Activated gamma-delta T cell treated with anti-CD3 and anti-CD28 coated beads, Interleukin-2, amount 50 U/mL, for 16 hours (primary cell): Measurements from ENCODE around the gene ORC4.
A peak's percentile ranks its signal among the peaks of the same experiment; 100 is the strongest.

Experiments used
- DNase-seq: peaks from one replicate; pipeline ENCODE4 v3.0.0-alpha.2; 2020; ENCODE audit warnings: low read depth

Gene ORC4

DNA sequence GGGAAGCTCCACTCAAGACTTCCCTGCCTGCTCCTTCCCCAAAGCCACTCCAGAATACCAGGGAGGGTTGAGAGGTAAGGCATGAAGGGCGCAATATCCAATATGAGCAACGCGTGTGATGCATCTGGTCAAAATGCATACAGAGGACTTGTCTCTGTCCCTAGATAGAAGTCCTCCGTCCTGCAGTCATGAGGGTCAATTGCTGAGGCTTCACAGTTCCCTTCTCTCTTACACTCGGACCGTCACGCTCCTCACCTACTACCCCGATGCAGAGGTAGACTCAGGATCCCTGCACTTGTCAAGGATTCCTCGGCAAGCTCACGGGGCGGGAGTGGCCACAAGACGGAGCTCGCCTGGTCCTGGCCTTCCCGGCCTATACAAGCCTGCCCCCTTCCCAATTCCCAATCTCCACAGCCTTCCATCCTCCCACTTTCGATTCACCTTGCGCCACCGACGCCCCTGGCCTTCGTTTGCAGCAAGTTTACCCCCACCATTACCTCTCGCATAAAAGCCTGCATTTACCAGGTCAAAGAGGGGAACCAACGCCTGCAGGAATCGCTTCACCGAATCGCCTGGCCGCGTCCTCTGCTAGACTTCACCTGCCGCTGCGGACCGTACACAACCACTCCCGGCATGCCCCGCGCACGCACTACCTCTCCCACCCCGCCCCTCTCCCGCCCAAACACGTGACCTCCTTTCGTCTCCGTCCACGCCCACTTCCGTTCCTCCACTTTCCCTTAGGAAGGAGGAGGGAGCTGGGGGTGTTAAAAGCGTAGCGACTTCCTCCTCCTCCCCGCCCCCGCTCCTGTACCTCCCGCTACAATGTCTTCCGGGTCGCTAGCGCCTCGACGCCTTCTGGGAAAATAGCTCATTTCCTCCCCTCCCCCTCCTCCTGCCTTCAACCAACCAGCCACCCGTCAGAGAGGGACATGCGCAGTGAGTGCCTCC, at the start of gene ORC4:
Gene ORC4 (minus strand): TSS at position 627 of the 948 bp plus-strand sequence. CDS start 44,779 bp downstream, outside the sequence.
- peak; percentile 95 for DNase-seq

GRCh38 chr2:148067801-148068200, 47.3 kb upstream of the ORC4 start:
- DNase-seq, result no peak

- no peak for DNase-seq
These were observed 45.4 kb upstream of the ORC4 start for GRCh38 chr2:148065936-148066335.

GRCh38 chr2:148063633-148064032, 43.1 kb upstream of the ORC4 start:
- DNase-seq, result no peak

GRCh38 chr2:148058641-148059040, 38.1 kb upstream of the ORC4 start:
- DNase-seq, result no peak

GRCh38 chr2:148052687-148053086, 32.1 kb upstream of the ORC4 start:
- no peak for DNase-seq

DNA sequence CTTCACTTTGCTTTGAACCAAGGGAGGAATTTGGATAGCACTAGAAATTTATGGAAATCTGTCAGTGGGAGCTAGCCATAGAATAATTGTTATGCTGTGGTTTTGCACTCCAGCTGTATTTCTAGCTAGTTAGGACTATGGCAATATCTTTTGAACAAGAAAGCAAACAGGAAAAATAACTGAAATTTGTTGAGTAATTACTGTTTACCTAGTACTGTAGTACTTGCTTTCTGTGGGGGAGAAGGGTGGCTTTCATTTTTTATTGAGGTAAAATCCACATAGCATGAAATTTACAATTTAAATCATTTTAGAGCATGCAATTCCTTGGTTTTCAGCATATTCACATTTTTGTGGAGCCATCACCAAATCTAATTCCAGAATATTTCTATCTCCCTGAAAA, 28.7 kb upstream of the ORC4 start:
- no peak for DNase-seq

DNA sequence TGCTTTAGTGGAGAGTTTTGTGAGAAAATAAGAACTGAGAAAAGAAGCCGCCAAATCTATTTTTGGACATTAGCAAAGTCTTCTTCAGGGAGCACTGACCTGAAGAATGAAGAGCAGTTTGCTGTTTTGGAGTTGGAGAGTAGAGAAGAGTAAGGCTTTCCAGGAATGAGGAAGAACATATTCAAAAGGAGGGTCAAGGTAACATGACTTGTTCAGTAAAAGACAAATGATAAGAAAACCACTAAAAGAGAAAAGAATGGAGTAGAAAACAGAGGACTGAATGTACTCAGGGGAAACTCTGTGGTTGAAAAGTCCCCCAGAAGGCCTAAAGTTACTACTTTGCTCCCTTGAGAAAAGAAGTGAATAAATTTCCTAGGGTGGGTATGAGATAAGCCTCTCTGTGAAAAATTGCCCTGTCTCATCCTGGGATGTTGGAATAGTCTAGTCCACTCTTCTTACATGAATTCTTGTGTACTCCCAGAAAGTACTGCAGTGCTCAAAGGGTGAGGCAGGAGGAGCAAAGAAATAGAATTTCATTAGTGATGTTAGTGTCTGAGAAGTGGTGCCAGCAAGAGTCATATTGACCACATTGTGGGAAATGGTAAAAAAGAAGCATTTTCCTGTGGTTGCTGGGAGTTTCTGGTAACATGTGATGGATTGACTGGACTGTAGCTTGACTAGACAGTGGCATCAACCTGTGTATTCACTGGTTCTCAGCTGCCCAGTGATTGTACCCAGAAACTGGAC, 28.1 kb upstream of the ORC4 start:
- no peak for DNase-seq

GRCh38 chr2:148046802-148047201, 26.3 kb upstream of the ORC4 start:
- no peak for DNase-seq

DNA sequence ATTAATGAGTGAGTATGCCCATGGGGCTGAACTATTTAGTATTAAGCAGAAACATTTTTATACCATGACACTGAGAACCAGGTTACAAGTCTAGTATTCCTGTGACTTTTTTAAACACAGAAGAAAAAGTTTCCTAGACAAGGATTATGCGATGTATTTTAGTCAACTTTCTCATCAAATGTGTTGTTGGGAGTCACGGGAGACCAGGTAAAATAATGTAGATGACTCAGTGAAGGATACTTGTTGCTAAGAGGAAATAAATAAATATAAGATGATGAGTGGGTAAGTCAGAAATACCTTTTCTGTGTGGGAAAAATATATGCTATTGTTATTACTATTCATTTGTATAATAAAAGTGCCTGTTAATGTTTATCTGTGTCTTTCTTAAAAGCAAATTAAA, 23.8 kb upstream of the ORC4 start:
- DNase-seq, result no peak

- no peak for DNase-seq
These were observed 21.7 kb upstream of the ORC4 start for GRCh38 chr2:148042219-148042618.

DNA sequence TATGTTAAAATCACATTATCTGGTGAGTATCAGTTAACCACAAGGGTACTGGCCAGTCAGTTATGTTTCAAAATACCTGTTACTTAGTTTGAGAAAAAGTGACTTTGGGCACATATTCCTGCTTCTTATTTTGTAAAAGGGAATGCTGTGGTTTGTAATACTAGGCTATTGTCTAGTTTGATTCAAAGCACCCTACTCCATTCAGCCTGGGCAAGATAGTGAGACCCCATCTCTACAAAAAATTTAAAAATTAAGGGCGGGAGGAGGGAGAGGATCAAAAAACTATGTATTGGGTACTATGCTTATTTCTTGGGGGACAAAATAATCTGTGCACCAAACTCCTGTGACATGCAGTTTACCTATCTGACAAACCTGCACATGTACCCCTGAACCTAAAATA, 19.2 kb upstream of the ORC4 start:
- no peak for DNase-seq

GRCh38 chr2:148032215-148032614, 11.7 kb upstream of the ORC4 start:
- DNase-seq, result no peak

DNA sequence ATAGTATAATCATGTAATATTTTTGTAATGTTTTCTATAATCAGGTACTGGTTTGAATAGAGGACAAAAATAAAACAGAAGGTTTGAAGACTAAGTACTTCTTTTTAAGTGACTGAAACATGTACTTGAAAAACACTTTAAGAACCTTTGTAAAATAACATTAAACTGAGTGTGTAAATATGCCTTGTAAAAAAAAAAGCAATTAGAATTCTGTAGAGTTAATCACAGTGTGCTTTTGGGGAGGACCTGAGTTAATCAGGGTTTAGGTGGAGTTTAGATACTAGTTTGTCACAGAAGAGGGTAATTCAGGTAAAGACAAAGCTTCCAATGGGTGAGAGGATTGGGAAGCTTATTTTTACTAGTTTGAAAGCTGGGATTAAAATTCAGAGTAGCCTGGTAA, 10.6 kb upstream of the ORC4 start:
- DNase-seq, result no peak

- DNase-seq, result no peak
These were observed 8.2 kb upstream of the ORC4 start for GRCh38 chr2:148028781-148029180.

GRCh38 chr2:148027822-148028221, 7.3 kb upstream of the ORC4 start:
- DNase-seq, result no peak

DNA sequence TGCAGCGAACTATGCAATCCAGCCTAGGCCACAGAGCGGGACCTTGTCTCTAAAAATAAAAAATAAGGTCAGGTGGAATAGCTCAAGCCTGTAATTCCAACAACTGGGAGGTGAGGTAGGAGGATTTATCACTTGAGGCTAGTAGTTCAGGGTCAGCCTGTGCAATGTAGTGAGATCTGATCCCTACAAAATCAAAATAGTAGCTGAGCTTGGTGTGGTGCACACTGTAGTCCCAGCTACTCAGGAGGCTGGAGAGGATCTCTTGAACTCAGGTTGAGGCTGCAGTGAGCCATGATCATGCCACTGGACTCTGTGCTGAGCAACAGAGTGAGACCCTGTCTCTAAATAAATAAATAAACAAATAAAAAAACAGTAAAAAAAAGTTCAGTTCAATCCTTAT, 6.0 kb upstream of the ORC4 start:
- DNase-seq, result no peak

- no peak for DNase-seq
These were observed 3.3 kb upstream of the ORC4 start for GRCh38 chr2:148023861-148024260.

DNA sequence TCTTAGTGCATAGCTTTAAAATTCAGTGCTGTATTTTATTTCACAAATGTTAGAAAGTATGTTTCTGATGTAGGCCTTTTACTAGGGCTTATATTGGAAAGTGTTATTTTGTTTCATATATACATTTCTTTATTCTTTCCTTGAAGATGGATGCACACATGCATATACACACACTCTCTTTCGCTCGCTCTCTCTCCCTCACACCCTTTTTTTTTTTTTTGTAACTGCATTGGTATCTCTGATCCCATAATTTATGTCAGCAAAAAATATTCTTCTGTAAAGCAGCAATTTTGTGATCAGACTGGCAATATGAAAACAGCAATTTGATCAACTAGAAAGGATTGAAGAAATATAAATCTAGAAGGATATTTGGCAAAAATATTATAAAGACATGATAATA, 2.3 kb upstream of the ORC4 start:
- no peak for DNase-seq

GRCh38 chr2:148022351-148022750, 1.8 kb upstream of the ORC4 start:
- no peak for DNase-seq

DNA sequence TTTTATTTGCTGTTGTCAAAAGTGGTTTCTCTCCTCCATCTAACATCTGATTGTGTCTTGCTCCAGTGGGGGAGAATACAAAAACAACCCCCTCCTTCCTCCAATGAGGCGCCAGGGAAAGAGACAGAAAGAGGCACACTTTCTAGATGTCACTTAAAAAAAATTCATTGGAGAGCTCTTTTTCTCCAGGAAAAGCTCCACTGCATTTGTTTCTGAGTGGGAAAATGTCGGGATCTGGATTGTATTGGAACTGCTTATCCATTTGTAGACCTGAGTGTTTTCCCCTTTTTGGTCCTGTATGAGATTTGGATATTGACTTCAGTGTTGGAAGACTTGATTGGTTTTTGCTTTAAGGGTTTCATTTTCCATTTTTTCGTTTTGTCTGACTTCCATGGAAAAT, 1.3 kb upstream of the ORC4 start:
- DNase-seq, result no peak

- peak; percentile 37 for DNase-seq
These were observed 723 bp upstream of the ORC4 start, which contains the start of gene MBD5 for GRCh38 chr2:148021059-148021861. MBD5 (plus strand) TSS chr2:148021091.
